NB4 (cell line): ENCODE data around the gene MS4A12.

Experiments used
- DNase-seq: peaks from one replicate; pipeline ENCODE4 v3.0.0; 2010; ENCODE audit warnings: low read depth
- H3K4me3 ChIP-seq: one replicate; pipeline ENCODE4 v1.5.1; 2011; ENCODE audit warnings: mild to moderate bottlenecking, low read depth, low read length, moderate library complexity
- CTCF ChIP-seq: IDR thresholded peaks from one replicate; pipeline ENCODE4 v1.5.1; 2012; ENCODE audit warnings: low read depth, low read length
- MAX ChIP-seq: IDR thresholded peaks from 2 replicates; pipeline ENCODE4 v1.6.1; 2011; ENCODE audit warnings: low read depth, low read length
- MYC ChIP-seq: IDR thresholded peaks from 2 replicates; pipeline ENCODE4 v1.6.1; 2011; ENCODE audit warnings: low read depth, low read length
- POLR2A ChIP-seq: IDR thresholded peaks from 2 replicates; pipeline ENCODE4 v1.6.1; 2011; ENCODE audit warnings: mild to moderate bottlenecking; ENCODE audit not compliant: insufficient read length; ENCODE audit errors: extremely low read depth

MS4A12 gene

GRCh38 chr11:60485987-60486386 lies 6.6 kb upstream of the MS4A12 start:
- peak; percentile 32 for DNase-seq
- H3K4me3 ChIP-seq: no peak overlapping the region
- TF ChIP-seq CTCF: peak; percentile 9
- no peak for TF ChIP-seq MYC
- TF ChIP-seq POLR2A: no peak

GRCh38 chr11:60493454-60493853 lies 876 bp downstream of the MS4A12 start:
- H3K4me3 ChIP-seq: no peak overlapping the region
- DNase-seq: no peak
- TF ChIP-seq POLR2A (no peak), MAX (no peak), MYC (no peak), CTCF (no peak)

GRCh38 chr11:60498399-60498798 lies 5.8 kb downstream of the MS4A12 start:
- no peak for TF ChIP-seq MAX
- no peak for DNase-seq
- no peak overlapping the region for H3K4me3 ChIP-seq

GRCh38 chr11:60498853-60499252 lies 6.3 kb downstream of the MS4A12 start:
- no peak overlapping the region for H3K4me3 ChIP-seq
- TF ChIP-seq CTCF: no peak
- DNase-seq: no peak

- DNase-seq: no peak
- H3K4me3 ChIP-seq: no peak overlapping the region
- TF ChIP-seq MYC (no peak), POLR2A (no peak), CTCF (no peak), MAX (no peak)
Measured at GRCh38 chr11:60500276-60500910, 7.8 kb downstream of the MS4A12 start.

- H3K4me3 ChIP-seq: no peak overlapping the region
- TF ChIP-seq MYC (no peak), POLR2A (no peak), CTCF (no peak), MAX (no peak)
- no peak for DNase-seq
Measured at GRCh38 chr11:60502221-60502775, 9.7 kb downstream of the MS4A12 start.
